A549 (cell line): ENCODE measurements around the gene DPEP1. TPM values are rescaled to one million over a fixed set of nuclear protein-coding genes. Genes with fewer than 3 reads are reported as not detected.

Experiments used
- ATAC-seq, 2 experiments: fragments of 200-7000 bp in 1 of 2; fragments of >200 bp in 1 of 2; cut with Nextera tagmentation in 1 of 2; cut with Tn5 transposase in 1 of 2; 3 replicates each; pipeline versions ENCODE4 v1.8.0 to v1.9.1; 2018 to 2020; ENCODE audit warnings: mild to moderate bottlenecking in 1 of 2, moderate library complexity in 1 of 2
- CTCF ChIA-PET: fragments of 300-600 bp; sonication (Branson Sonifier 250); formaldehyde crosslinking; extraction: SDS; loops from one replicate; lab custom pipeline; 2021; ENCODE audit warnings: antibody characterized with exemption, inconsistent platforms; lab: Yijun Ruan, JAX
- POLR2A ChIA-PET: fragments of 350-600 bp; formaldehyde crosslinking; extraction: SDS; loops from one replicate; lab custom pipeline; 2021; ENCODE audit warnings: antibody characterized with exemption, inconsistent platforms; lab: Yijun Ruan, JAX
- DNase-seq, 2 experiments: peaks; one replicate each; pipeline versions ENCODE4 v3.0.0 to v3.0.0-alpha.2; 2011 to 2016; ENCODE audit warnings: low read depth in 1 of 2, low spot score in 1 of 2
- FAIRE-seq: peaks from 2 replicates; lab custom pipeline; 2011; peaks lifted over from hg19 to GRCh38; lab: Jason Lieb, UNC
- H3K27ac ChIP-seq, 2 experiments: fragments of >200 bp; sonication (Bioruptor Twin); formaldehyde crosslinking; 3 replicates each; pipeline ENCODE4 v1.5.1; 2016 to 2017
- H3K4me1 ChIP-seq: fragments of >200 bp; sonication (Bioruptor Twin); formaldehyde crosslinking; 3 replicates; pipeline ENCODE4 v1.6.1; 2016
- H3K4me2 ChIP-seq: fragments of >200 bp; sonication (Bioruptor Twin); formaldehyde crosslinking; 3 replicates; pipeline ENCODE4 v1.6.1; 2016
- H3K4me3 ChIP-seq: fragments of >200 bp; sonication (Bioruptor Twin); formaldehyde crosslinking; 3 replicates; pipeline ENCODE4 v1.5.1; 2016
- H3K9me3 ChIP-seq: fragments of >200 bp; sonication (Bioruptor Twin); formaldehyde crosslinking; 3 replicates; pipeline ENCODE4 v1.6.1; 2016
- BCL3 ChIP-seq: fragments of >200 bp; sonication (Bioruptor Twin); formaldehyde crosslinking; IDR thresholded peaks from 3 replicates; pipeline ENCODE4 v1.6.1; 2016
- CBX2 ChIP-seq: fragments of 200-600 bp; sonication (generic); IDR thresholded peaks from 2 replicates; pipeline ENCODE4 v1.6.1; 2016; ENCODE audit warnings: low read depth, mild to moderate bottlenecking, borderline replicate concordance
- CHD4 ChIP-seq: fragments of 200-600 bp; sonication (generic); IDR thresholded peaks from 2 replicates; pipeline ENCODE4 v1.6.1; 2016; ENCODE audit warnings: antibody characterized with exemption, mild to moderate bottlenecking, borderline replicate concordance
- CTCF ChIP-seq: fragments of >200 bp; sonication (Bioruptor Twin); formaldehyde crosslinking; IDR thresholded peaks from 3 replicates; pipeline ENCODE4 v1.5.1; 2016
- ESRRA ChIP-seq: fragments of 150-350 bp; IDR thresholded peaks from 2 replicates; pipeline ENCODE4 v1.6.1; 2014; ENCODE audit warnings: mild to moderate bottlenecking, low read length, borderline replicate concordance
- FOSL2 ChIP-seq, 2 experiments: fragments of 450-650 bp in 1 of 2; fragments of >200 bp in 1 of 2; sonication (Bioruptor Twin) in 1 of 2; formaldehyde crosslinking; IDR thresholded peaks; 2 replicates each; pipeline versions ENCODE4 v1.5.0 to v1.6.1; 2016 to 2020; ENCODE audit warnings: mild to moderate bottlenecking in 1 of 2, moderate library complexity in 1 of 2
- GATA3 ChIP-seq: IDR thresholded peaks from 2 replicates; pipeline ENCODE4 v1.6.1; 2012; ENCODE audit warnings: borderline replicate concordance
- HDAC2 ChIP-seq: fragments of 200-600 bp; sonication (generic); IDR thresholded peaks from 2 replicates; pipeline ENCODE4 v1.6.1; 2016
- HES2 ChIP-seq: fragments of >200 bp; sonication (Bioruptor Twin); formaldehyde crosslinking; IDR thresholded peaks from 2 replicates; pipeline ENCODE4 v1.6.1; 2016
- HOXA7 ChIP-seq: fragments of 250-450 bp; sonication (Bioruptor Pico); IDR thresholded peaks from 2 replicates; pipeline ENCODE4 v1.5.0; 2020; ENCODE audit warnings: mild to moderate bottlenecking, moderate library complexity
- MAFK ChIP-seq: fragments of 450-650 bp; IDR thresholded peaks from 2 replicates; pipeline ENCODE4 v1.6.1; 2014; ENCODE audit not compliant: partially characterized antibody
- NPAS2 ChIP-seq: fragments of 250-450 bp; sonication (Bioruptor Pico); IDR thresholded peaks from 2 replicates; pipeline ENCODE4 v1.8.0; 2022; ENCODE audit warnings: mild to moderate bottlenecking, moderate library complexity, borderline replicate concordance
- PHF8 ChIP-seq: fragments of 200-600 bp; sonication (generic); IDR thresholded peaks from 2 replicates; pipeline ENCODE4 v1.6.1; 2016; ENCODE audit warnings: low read depth, mild to moderate bottlenecking, antibody characterized with exemption, moderate library complexity, borderline replicate concordance
- REST ChIP-seq: fragments of 200-600 bp; sonication (generic); IDR thresholded peaks from 2 replicates; pipeline ENCODE4 v1.6.1; 2016; ENCODE audit warnings: antibody characterized with exemption, mild to moderate bottlenecking, moderate library complexity
- RFX5 ChIP-seq: fragments of 450-650 bp; IDR thresholded peaks from 2 replicates; pipeline ENCODE4 v1.7.1; 2014; ENCODE audit warnings: antibody characterized with exemption, mild to moderate bottlenecking, moderate library complexity
- RNF2 ChIP-seq: fragments of 200-600 bp; sonication (generic); IDR thresholded peaks from 2 replicates; pipeline ENCODE4 v1.6.1; 2016; ENCODE audit warnings: low read depth, mild to moderate bottlenecking, antibody characterized with exemption, moderate library complexity, borderline replicate concordance
- ZSCAN20 ChIP-seq: fragments of 250-450 bp; sonication (Bioruptor Pico); IDR thresholded peaks from 2 replicates; pipeline ENCODE4 v1.8.0; 2022; ENCODE audit warnings: mild to moderate bottlenecking, moderate library complexity
- WGBS: methylation state at CpG from one replicate; pipeline ENCODE4 v1.1.6; 2017; ENCODE audit errors: missing lambda C conversion rate; 5-methylcytosine and 5-hydroxymethylcytosine counted together
- polyA plus RNA-seq, 4 experiments: library from polyadenylated mRNA; depleted of rRNA in 3 of 4; stranded (reverse); fragments of >200 nt; fragmentation: RNase III in 1 of 4; extraction: RNeasy Plus Mini Kit Qiagen cat#74134 plus additional on column Dnase treatment in 1 of 4; gene quantifications; 2 replicates in 3 of 4; 3 replicates in 1 of 4; pipeline ENCODE4 v1.2.3, GENCODE V29; 2011 to 2017
- TF ChIP-seq, protein P1 (sequence below): IDR thresholded peaks from 2 replicates; pipeline ENCODE4 v1.6.1; 2012
- TF ChIP-seq, protein P2 (sequence below): fragments of 150-350 bp; IDR thresholded peaks from 2 replicates; pipeline ENCODE4 v1.6.1; 2014; ENCODE audit warnings: low read depth, mild to moderate bottlenecking, low read length

The DPEP1 gene
- polyA plus RNA-seq, 2 of the 4 experiments (the other 2 are of a cell fraction): 1.3 to 1.5 TPM

DNA sequence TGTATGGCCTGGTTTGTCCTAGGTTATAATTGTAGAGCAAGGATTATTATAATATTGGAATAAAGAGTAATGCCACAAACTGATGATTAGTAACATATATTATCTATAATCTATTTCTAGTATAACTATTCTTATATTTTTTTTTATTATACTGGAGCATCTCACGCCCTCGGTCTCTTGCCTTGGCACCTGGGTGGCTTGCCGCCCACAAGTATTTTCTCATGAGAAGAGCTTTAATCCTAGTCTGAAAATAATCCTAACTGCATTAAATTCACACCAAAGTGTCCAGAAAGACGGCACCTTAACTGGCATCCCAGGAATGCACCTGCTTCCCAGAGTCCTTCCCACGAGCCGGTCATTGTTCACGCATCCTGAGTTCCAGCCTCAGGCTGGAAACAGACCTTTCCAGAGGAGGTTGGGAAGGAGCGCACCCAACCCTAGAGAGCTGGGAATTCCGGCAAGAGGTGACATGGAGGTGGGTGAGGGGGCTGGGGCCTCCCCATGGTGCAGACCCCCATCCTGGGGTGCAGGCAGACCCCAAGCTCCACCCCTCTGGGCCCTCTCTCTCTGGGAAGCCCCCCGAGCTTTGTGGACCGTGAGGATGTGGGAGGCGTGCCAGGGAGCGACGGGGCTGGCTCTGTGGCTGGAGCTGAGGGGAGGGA lies 28.1 kb downstream of the DPEP1 start:
- no peak for ATAC-seq
- H3K4me1 ChIP-seq: 0 out of 3 replicates have a peak, but pooled peaks cover 3% of the 10 kb centered on the region
- TF ChIP-seq CBX2 (no peak), NPAS2 (CRISPR knock-in tag) (no peak), GATA3 (no peak), RFX5 (no peak)
- TF ChIP-seq, protein P1, sequence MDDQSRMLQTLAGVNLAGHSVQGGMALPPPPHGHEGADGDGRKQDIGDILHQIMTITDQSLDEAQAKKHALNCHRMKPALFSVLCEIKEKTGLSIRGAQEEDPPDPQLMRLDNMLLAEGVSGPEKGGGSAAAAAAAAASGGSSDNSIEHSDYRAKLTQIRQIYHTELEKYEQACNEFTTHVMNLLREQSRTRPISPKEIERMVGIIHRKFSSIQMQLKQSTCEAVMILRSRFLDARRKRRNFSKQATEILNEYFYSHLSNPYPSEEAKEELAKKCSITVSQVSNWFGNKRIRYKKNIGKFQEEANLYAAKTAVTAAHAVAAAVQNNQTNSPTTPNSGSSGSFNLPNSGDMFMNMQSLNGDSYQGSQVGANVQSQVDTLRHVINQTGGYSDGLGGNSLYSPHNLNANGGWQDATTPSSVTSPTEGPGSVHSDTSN: no peak
- TF ChIP-seq, protein P2, sequence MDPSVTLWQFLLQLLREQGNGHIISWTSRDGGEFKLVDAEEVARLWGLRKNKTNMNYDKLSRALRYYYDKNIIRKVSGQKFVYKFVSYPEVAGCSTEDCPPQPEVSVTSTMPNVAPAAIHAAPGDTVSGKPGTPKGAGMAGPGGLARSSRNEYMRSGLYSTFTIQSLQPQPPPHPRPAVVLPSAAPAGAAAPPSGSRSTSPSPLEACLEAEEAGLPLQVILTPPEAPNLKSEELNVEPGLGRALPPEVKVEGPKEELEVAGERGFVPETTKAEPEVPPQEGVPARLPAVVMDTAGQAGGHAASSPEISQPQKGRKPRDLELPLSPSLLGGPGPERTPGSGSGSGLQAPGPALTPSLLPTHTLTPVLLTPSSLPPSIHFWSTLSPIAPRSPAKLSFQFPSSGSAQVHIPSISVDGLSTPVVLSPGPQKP: no peak
- TF ChIP-seq, all 56 proteins: peak for 0
- WGBS: 38% methylated on average over 13 of the region's 14 CpGs
- Histone ChIP-seq H3K4me3 (no peak overlapping the region), H3K4me2 (no peak overlapping the region; the same call in 2 of the 3 replicates), H3K27ac (no peak overlapping the region), H3K9me3 (no peaks in the 10 kb centered on the region)
- no peak for FAIRE-seq
- CTCF ChIA-PET: interaction anchor here (0.5 to 6.7 kb wide), 30 partner anchors 9 to 213 kb away, joined by 3 to 125 read pairs (median 8); partner anchors contain the start of genes CHMP1A, CPNE7, DPEP1 and SPATA33
- DNase-seq: no peak
- POLR2A ChIA-PET: no interaction called here

DNA sequence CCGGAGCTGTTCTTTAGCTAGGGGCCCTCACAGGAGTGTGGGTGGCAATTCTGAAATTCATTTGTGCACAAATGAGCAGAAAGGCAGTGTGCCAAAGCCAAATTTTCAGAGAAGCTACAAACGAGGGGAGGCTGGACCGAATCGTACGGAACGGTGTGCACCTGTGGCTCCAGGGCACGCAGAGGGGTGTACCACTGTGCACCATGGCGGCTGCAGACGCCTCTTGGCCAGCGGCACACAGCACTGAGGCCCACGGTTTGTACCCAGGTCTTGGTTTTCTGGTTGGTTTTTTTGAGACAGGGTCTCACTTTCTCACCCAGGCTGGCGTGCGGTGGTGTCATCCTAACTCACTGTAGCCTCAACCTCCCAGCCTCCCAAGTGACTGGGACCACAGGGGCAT lies 29.1 kb downstream of the DPEP1 start:
- TF ChIP-seq ZSCAN20 (CRISPR knock-in tag) (no peak), BCL3 (no peak), HES2 (no peak), CTCF (no peak), FOSL2 (IDR thresholded peaks at IDR 0.05) (no peak), FOSL2 (CRISPR knock-in tag; IDR thresholded peaks at IDR 0.05) (no peak), HOXA7 (CRISPR knock-in tag) (no peak), RNF2 (no peak), MAFK (no peak), HDAC2 (no peak)
- Histone ChIP-seq H3K9me3 (no peaks in the 10 kb centered on the region), H3K4me1 (0 out of 3 replicates have a peak, but pooled peaks cover 3% of the 10 kb centered on the region), H3K27ac (no peak overlapping the region), H3K4me3 (no peak overlapping the region), H3K4me2 (no peak overlapping the region)
- POLR2A ChIA-PET: no interaction called here
- no peak for DNase-seq
- WGBS: 86% methylated on average over 13 of the region's 13 CpGs
- CTCF ChIA-PET: interaction anchor here (0.5 to 6.7 kb wide), 15 partner anchors 10 to 150 kb away, joined by 3 to 125 read pairs (median 9); partner anchors contain the start of genes CPNE7 and DPEP1
- no peak for ATAC-seq
- FAIRE-seq: no peak

DNA sequence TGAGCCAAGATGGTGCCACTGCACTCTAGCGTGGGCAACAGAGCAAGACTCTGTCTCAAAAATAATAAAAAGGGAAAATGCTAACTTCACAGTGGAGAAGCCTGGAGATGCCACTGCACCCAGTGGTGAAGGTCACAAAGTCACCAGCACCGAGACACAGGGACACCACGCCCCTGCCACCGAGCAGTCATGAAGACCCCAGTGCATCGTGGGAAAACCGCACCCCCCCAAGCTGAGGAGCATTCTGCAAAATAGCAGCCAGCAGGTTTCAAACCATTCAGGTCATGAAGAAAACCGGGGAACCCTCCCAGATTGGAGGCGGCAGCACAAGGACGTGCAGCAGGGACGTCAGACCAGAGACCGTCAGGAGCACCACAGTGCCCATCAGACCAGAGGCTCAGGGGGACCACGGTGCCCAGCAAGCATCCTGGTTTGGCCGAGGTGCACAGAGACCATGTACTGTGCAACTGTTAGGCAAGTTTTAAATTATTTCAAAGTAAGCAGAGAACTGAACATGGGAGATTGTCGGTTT lies 30.4 kb downstream of the DPEP1 start:
- CTCF ChIA-PET: interaction anchor here (1.0 to 6.7 kb wide), 3 partner anchors 9 to 30 kb away, joined by 3 to 125 read pairs (median 5); partner anchors contain the start of gene DPEP1
- no peak for TF ChIP-seq ESRRA
- no peak for TF ChIP-seq REST
- TF ChIP-seq, protein P1: no peak
- TF ChIP-seq GATA3: no peak
- no peak for TF ChIP-seq PHF8
- TF ChIP-seq CHD4: no peak

More for the DNA sequence above, 30.4 kb downstream of the DPEP1 start:
- WGBS: 90% methylated on average over 14 of the region's 14 CpGs
- Histone ChIP-seq H3K9me3 (no peaks in the 10 kb centered on the region), H3K27ac (no peak overlapping the region), H3K4me1 (0 out of 3 replicates have a peak, but pooled peaks cover 3% of the 10 kb centered on the region), H3K4me2 (no peak overlapping the region), H3K4me3 (no peak overlapping the region)
- ATAC-seq (no peak), FAIRE-seq (no peak), DNase-seq (no peak)
- POLR2A ChIA-PET: no interaction called here
